GM18870 (cell line): Measurements from ENCODE around the gene HOXA6.
A peak's percentile ranks its signal among the peaks of the same experiment; 100 is the strongest.

Experiments used
- ATAC-seq: cut with Tn5 transposase; IDR thresholded peaks from one replicate; pipeline ENCODE4 v1.9.1; 2021; ENCODE audit warnings: moderate library complexity; ENCODE audit not compliant: unreplicated experiment

HOXA6 gene

DNA sequence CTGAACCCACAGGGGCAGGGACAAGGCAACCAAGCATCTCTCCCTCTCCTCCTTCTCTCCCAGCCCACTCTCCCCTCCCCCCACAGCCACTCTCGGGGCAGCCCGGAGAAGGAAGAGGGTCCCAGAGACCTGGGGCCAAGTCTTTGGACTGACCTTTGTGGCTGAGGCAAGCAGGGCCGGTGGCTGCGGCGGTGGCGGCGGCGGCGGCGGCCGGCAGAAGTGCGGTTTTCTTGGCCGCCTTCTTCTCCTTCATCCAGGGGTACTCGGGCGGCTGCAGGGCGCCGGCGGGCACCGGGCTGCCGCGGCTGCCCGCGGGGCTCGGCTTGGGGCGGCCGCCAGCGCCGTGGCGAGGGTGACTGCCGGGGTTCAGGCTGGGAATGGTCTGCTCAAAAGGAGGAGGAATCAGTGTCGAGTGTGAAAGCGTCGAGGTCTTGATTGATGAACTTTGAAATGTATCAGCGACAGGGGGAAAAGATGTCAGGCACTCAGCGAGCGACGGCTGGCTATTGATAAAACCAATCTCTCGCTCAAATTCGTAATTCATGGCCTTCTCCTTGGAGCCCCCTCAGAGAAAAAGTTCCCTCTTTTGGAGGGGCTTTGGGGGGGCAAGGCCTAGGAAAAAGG, 45.5 kb downstream of the HOXA6 start:
- ATAC-seq: no peak

DNA sequence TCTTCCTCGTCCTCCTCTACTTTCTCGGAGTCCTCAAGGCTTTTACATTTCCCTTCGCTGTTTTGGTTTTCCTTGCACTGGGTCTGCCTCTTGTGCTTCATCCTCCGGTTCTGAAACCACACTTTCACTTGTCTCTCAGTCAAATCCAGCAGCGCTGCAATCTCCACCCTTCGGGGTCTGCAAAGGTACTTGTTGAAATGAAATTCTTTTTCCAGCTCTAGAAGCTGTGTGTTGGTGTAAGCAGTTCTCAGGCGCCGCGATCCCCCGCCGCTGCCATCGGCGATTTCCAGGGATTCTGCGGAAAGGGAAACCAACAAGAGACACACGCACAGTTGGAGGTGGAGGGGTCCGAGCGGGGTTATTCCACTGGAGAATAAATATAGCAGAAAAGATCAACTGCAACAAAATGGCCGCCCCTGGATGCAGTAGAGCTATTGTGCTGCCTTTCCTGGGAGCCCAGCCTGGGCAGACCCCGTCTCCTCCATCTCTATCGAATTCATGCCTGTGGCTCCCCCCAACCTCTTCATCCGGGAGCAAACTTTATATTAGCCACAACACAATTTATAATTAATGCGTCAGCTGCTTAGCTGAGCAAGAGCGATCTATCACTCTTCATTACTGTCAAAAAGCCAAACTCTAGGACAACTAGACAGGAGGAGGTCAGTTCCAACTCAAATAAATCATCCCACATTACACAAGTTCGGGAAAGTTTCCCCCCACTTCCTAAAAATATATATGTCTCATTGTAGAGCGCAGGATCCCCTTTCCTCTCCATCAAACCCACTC, 46.2 kb downstream of the HOXA6 start:
- ATAC-seq: no peak

DNA sequence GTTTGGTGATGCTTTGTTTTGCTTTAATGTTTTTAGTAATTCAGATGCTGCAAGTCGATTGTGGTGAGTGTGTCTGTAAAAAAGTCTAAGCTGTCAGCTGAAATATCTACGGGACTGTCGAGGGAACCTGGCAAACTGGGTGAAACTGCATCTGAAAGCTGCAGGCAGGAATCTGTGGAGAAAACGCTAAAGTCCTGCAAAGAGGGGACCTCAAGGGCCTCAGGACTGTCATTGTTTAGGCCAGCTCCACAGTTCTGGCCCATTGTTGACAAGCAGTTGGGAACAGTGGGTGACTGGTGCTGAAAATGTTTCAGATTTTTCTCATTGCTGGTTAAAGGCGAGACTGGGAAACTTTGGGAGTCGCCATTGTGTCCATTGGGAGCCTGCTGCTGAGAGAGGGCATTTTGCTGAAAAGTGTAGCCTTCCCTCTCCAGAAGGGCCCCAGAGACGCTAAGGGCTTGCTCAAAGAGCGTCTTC, 46.8 kb downstream of the HOXA6 start:
- ATAC-seq: no peak

DNA sequence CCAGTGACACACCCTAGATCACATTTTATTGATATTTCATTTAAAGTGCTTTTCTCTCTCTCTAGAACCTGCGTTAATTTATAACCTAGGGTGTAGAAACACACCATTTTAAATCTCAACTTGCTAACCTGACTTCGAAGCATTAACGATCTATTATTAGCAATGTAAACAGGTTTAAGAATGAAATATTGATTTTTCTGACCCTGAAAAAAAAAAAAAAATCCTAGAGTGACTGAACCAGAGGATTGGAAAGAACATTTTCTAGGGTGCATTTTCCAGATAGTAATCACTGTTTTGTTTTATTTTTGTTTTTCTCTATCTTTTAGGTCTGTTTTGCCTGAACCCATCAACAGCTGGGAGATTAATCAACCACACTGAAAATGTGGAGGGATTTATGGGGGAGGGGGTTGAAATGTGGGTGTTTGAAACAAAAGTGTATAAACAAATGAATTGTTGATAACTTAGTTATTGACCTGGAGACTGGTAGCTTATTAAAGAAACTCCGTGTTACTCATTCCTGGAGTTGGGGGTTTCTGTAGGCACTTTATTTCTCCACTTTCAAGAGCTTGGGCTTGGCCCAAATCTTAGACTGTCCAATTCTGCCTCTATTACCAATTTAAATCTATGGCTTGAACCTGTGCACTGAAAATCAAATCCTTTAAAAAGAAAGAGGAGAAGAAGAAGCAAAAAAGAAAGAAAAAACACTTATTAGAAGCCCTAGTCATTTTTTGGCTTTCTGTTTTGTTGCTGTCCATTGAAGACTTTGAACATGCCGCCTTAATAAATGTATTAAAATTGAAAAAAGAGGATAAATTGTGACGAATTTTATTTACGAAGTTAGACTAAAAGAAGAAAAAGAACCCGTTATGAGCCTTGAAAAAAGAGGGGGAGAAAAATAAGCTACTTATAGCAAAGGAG, 47.9 kb downstream of the HOXA6 start:
- ATAC-seq: no peak

DNA sequence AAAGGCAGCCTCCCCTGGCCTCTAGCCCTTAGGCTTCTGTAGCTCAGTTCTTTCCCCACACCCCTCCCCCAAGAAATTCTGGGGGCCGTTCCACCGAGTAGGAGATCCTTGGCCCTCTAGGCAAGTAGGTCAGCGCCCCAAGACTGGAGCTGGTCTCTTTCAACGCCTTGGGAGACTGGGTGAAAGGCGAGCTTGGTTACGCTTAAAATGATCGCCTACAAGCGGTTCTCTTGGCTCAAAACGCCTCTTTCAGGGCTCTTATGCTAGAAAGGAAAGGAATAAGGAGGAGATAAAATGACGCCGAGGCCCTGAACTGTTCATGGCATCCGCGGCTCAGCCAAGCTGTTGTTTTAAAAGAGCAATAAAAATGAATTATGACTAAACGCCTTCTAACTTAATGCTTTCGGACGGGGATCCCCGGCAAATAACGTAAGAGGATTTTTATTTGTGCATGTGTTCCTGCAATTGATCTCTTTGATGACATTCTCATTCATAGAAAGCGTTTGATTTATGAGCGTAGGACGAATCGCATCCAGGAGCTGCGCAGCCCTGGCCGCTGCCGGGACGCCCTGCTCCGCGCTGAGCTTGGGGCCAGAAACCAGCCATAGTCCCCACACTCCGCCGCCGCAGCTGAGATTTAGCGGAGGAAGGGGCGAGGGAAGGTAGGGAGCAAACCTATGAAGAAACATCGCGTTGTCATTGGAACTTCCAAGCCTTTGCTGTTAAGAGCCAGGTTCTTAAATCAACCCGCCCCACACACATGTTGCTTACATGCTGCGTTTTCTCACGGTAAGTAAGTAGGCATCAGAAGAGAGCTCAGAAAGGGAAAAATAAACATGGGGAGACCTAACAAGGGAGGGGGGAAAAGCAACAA, 48.8 kb downstream of the HOXA6 start:
- no peak for ATAC-seq

DNA sequence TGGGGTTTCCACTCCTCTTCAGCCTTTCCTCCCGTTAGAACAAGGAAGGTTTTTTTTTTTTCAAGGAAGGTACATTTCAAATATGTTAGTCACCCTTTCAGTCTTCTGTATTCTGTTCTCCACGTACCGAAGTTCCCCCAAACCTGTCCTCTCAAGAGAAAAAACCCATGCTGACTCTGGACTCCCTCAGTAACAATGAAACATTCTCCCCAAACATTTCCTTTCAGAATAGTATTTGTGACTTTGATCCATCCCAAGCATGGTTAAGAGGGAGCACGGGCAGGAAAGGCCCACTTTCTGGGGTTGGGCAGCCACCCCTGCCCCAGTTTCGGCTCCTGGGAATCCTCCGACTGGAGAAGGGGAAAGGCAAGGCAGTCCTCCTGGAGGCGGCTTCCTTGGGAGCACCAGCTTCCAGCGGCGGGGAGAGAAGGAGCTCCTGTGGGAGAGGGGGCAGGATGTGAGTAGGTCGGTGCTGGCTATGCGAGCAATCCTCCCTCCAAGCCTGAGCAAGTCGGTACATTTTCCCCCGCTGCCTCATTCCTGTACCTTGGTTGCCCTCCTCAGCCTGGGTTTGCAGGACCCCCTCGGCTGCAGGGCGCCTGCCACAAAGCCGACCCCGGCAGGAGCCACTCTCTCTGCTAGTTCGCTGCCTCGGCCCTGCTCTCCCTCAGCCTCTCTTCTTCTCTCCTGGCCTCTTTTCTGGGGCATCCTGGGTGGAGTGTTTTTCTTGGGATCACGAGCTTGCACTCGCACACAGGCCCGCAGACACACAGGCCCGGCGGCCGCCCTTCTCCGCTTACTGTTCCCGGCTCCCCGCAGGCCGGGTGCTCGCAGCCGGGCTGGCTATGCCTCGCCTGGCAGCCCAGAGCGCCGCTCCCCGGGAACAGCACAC, 49.6 kb downstream of the HOXA6 start:
- no peak for ATAC-seq

DNA sequence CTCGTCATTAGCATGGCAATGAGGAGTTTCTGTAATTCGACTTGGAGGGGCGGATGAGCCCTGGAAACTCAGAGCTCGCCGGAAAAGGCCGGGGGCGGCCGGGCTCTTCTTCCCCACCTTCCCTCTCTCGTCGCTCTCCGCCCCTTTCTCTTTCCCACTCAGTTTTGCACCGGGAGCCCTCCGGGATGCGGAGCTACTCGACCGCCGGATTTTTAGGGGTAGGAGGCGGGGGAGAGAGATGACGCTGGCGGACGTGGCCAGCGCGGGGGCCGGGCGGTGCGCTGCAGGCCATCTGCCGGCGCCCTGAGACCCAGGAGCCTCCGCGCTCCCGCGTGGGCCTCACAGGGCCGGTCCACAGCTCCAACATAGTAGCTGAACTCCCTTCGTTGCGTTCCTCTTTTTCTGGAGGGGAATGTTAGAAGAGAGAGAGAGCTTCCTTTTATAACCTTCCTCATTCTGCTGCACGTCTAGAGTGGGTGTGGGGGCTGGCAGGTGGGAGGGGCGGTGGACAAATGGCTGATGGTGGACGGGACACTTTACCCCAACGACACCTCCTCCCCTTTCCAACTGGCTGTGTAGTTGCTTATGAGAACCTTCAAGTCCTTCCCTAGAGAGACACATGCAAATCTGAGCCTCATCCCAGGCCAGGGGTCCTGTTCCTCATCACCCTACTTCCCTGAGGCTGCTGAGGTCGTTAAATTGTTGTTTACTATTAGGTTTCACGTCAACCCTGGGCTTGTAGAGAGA, 50.6 kb downstream of the HOXA6 start:
- no peak for ATAC-seq

DNA sequence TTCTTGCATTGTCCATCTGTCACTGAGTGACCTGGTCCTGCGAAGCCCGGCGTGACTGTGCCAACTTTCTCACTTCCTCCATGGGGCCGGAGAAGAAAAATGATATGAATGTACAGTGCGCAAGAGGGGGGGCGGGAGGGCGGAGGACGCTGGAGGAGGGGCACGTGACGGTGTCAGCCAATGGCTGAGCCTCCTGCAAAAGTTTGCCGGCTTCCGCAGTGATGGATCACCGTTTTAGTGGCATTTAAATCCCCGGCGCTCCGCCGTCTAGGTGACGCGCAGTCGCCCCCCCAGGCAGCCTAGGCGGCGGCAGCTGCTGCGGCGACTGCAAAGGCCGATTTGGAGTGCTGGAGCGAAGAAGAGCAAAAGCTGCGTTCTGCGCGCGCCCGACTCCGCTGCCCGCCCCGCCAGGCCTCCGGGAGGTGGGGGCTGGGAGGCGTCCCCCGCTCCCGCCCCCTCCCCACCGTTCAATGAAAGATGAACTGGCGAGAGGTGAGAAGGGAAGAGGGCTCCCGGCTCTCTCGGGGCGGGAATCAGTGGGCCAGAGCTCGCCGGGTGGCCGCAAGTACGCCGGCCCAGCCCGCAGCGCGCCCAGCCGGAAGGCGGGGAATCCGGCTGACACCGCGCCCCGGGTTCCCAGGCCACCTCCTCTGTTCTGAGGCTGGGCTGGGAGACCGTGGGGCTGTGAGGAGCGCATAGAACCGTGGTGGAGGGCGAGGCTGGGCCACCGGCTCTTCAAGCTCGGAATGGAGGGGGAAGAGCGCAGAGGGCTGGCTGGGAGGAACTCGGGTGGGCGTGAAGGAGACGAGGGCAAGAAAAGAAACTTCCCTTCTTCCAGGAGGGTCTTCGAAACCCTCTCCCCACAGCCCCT, 51.4 kb downstream of the HOXA6 start, which contains the start of gene HOXA1:
Gene HOXA1 (minus strand): TSS at position 104 of the 871 bp plus-strand sequence. CDS start 88 bp downstream, at position 16.
- peak; percentile 84 for ATAC-seq
